HG03095 (cell line): Measurements from ENCODE around the gene PCP4.

Experiments
- ATAC-seq: cut with Tn5 transposase; IDR thresholded peaks from one replicate; pipeline ENCODE4 v1.9.1; 2021; ENCODE audit warnings: moderate library complexity; ENCODE audit not compliant: unreplicated experiment

Gene PCP4

DNA sequence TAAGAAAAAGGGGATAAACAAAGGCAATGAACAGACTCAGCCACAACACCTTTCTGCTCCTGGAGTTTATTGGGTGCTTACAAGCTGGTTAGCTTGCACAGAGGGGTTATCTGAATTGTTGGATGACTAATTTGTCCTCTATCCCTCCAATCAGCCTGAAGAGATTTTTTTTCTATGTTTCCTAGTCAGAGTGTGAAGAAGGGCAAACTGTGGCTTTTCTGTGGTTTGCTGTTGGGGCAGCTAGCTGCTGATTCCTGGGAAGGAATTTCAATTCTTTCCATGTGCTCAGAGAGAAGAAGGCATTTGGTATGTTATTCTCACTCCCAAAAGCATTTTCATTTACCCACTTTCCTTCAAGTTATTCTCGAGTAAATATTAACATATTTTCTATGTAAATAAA, 48.6 kb downstream of the PCP4 start:
- ATAC-seq: no peak

DNA sequence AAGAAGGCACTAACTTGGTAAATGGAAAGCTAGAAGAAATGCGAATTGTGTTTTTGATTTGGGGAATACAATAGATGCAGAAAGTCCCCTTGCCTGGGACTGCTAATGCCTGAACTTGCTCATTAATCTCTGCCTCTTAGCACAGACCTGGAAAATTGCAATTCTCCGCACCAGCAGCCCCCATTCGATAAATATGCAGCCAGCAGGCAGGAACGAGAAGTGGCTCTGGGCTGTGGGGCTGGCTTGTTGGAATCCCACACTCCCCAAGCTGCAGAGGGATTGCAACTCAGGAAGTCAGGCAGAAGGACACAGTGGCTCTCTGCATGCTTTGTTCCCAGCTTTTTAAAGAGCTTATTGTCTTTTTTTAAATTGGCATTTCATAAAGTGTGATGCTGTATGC, 51.3 kb downstream of the PCP4 start:
- no peak for ATAC-seq

DNA sequence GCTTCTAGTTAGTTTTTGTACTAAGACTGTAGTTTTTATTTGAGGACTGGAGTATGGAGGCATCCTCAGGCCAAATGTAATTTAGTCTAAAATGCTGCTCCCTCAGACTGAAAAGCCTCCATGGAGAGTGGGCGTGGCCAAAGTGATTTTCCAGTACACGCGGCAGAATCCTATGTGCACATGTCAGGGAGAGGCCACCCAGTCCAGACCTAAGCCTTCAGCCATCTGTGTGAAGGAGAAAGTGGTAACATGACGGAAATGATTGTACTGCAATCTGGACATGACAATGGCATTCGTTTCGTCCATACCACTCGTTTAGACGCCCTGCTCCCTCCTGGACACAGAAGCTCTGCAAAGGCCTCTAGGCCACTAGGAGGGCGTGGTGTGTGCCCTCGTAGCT, 56.2 kb downstream of the PCP4 start:
- ATAC-seq: no peak

DNA sequence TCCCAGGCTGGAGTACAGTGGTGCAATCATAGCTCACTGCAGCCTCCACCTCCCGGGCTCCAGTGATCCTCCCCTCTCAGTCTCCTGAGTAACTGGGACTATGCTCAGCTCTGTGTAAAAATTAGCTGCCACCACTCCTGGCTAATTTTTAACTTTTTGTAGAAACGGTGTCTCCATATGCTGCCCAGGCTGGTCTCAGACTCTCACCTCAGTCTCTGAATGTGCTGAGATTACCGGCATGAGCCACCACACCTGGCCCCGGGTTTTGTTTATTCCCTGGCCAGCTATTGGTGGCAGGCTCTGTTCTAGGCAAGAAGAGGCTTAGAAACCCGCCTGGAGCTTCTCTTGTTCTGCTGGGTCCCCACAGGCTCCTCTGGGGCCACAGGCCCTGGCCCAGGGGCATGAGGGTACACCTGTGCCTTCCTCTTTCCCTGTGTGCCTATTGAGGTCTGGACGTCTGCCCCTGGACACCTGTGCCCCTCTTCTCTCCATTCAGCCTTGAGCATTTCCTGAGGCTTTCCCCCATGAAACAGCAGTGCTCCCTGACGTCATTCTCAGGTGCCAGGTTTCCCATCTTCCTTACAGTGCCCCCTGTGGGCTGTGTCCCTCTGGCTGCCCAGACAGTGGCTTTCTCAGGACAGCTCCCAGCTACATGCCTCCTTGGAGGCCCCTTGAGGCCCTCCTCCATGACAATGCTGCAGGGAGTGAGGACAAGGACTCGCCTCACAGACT, 57.5 kb downstream of the PCP4 start:
- ATAC-seq: no peak

DNA sequence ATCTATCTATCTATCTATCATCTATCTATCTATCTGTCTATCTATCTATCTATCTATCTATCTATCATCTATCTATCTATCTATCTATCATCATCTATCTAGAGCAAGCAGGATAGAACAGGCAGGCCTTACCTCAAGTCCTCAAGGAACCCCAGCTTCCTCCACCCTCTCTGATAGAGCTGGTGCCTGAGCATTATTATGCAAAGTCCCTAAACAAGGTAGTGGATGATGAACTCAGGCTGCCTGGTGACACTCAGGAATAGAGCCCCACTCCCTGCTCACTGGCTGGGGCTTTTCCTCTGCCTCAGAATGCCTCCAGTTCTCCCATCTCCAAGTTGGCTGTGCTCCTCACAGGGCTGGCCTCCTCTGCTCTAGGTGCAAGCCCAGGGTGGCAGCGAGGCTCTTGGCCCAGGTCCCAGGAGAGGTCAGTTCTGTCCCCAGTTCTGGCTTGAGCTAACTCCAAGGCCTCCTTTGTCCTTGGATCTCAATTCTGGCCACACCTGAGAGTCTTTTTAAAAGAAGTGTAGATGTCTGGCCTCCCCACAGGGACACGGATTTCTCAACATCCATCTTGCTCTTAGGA, 60.2 kb downstream of the PCP4 start:
- ATAC-seq: no peak

- ATAC-seq: no peak
Measured at GRCh38 chr21:39932335-39932734, 65.1 kb downstream of the PCP4 start.

DNA sequence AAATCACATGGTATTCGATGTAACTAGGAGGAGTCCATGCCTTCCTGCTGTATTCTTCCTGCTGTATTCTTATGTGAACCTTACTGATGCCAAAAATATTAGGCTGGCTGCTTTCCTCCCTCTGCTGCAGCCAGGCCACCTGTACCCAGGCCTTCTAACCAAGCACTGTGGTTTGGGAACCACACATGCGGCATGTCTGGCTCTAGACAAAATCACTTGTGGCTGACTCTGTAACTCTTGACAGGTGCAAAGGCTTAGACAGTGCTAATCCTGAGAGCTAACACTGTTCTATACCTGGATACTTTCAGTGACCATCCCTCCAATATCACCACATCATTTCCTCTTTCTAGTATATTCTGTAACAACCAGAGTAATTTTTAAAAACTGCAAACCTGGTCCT, 67.7 kb downstream of the PCP4 start:
- ATAC-seq: no peak

GRCh38 chr21:39935716-39936115, 68.5 kb downstream of the PCP4 start:
- ATAC-seq: no peak

DNA sequence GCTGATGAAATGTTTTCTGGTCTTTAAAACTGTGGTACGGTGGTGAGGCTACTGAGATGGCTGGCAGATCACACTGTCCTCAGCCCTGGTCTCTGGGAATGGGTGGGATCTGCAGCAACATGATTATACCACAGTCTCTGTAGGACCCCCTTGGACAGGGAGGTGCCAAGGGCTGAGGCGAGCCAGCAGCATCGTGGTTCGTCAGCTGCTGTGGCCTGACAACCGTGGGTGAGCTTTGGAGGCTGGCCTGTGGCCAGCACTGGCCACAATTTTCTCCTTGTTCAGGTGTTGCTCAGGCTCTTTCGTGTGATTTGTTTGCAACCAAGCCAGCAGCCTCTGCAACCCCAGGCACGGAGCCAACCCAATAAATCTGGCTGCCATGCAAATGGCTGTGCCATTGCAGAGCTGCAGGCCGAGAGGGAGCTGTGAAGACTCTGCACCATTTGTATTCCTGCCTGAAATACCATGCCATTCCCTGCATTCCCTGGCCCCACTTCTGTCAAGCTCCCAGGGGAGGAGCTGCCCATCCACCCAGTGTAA, 70.9 kb downstream of the PCP4 start:
- no peak for ATAC-seq

DNA sequence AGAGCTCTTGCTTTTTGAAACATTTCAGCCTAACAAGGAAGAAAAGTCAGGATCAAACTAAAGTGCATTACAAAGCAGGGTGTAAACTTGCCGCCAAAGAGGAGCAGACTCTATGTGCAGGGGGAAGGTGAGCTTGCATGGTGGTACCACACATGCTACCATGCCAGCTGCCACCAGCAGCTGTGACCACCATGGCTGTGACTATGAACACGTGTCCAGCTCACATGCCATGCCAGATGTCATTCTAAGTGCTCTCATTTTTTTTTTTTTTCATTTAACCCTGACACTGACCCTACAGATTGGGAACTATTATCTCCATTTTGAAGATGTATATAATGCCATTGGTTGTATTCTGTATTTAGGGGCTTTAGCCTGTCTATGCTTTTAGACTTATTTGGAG, 79.0 kb downstream of the PCP4 start:
- no peak for ATAC-seq

DNA sequence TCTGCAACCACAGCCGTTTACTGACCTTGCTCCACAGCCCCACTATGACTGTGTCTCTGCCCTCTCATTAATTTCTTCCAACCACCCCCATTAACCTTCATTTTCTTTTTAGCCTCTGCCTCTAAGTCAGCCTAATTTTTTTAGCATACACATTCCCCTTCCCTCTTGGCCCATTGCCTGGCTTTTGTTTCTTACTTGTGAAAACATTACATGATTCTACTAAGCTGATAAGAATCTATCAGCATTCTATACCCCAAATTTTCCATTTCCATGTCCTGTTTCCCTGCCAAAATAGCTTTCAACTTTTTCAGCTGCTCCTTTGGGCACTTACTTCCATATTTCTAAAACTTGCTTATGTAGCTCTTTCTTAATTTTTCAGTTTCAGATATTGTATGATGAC, 79.8 kb downstream of the PCP4 start:
- ATAC-seq: no peak

- no peak for ATAC-seq
Measured at GRCh38 chr21:39951183-39952101, 84.2 kb downstream of the PCP4 start.

DNA sequence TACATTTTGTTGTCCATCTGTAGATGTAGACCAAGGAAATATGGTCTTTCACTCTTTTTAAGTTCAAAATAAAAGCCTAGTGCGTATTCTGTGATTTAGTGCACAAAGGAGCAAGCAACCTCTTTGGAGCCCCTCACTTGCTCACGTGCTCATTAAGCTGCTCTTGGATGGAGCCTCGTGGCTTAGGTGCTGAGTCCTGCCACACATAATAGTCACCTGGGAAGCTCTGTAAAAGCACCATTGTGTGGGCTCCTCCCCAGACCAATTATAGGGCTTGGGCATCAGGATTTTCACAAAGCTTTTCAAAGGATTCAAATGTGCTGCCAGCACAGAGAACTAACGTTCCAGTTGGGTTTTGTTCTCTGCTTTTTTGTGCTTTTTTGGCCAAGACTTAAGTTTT, 85.0 kb downstream of the PCP4 start:
- no peak for ATAC-seq

DNA sequence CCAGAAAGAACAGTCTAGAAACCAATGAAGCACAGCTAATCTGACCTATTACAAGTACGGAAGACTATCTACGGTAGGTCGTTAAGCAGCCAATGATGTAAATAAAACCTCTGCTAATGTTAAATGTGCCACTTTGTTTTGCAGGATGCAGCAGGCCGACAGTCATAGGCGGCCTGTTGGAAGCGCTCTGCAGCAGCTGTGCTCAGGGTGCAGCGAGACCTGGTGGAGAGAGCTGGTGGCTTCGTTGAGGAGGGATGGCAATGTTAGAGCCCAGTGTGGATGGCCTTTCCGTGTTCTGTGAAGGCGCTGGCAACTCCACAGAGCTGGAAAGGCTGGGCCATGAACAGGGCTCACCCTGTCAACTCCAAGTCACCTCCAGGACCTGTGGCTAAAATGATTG, 87.3 kb downstream of the PCP4 start:
- no peak for ATAC-seq

DNA sequence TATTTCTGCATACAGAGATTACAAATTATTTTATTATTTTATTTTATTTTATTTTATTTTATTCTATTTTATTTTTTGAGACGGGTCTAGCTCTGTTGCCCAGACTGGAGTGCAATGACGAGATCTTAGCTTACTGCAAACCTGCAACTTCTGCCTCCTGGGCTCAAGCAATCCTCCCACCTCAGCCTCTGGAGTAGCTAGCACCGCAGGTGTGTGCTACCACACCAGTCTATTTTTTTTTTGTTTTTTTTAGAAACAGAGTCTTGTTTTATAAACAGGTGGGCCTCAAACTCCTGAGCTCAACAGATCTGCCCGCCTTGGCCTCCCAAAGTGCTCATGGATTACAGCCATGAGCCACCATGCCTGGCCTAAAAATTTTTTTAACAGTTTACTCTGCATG, 88.1 kb downstream of the PCP4 start:
- ATAC-seq: no peak

DNA sequence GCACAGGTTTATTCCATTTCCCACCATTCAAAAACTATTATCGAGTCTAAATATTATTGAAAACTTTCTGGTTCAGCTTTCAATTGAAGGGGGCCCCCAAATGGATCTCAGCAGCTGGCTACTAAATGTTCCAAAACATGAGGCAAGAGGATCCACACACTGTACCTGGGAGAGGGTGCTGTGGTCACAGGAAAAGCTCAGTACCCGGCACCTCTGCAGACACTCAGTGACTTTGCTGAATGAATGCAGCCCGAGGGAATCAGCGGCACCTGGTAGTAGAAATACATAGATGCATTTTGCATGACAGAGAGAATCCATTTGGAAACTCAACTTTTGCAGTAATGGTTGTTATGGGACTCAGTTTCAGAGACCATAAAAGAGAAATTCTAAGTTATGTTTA, 89.3 kb downstream of the PCP4 start:
- no peak for ATAC-seq

GRCh38 chr21:39958731-39959130, 91.5 kb downstream of the PCP4 start:
- no peak for ATAC-seq

DNA sequence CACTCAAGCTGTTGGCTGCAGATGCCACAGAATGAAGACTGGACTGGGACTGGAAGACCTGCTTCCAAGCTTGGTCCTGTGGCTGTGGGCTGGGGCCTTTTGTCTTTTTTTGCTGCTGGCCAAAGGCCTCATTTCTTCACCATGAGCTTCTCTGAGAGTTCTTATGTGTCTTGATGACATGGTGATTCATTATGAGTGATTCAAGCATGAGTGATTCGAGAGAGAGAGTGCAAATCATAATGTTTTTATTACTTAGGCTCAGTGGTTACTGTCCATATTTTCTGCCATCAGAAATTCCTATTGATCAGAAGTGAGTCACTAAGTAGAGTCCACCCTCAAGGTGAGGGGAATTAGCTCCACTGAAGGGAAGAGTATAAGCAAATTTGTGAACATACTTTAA, 94.0 kb downstream of the PCP4 start:
- ATAC-seq: no peak

DNA sequence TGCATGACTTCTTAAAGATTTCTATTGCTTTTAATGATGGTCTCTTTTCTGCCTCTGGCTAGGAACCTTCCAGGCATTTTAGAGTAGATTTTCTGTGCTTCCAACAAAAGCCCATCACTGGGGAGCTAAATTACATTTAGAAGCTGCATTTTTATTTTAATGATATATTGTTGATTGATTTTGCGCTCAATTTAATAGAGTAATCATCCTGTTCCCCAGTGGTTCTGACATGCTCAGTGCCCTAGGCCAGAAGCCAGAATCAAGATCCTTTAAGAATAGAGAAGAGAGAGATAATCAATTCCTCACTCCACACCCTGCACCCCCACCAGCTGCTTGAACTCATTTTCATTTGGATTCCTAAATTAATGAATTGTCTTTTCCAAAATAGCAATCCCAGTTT, 97.8 kb downstream of the PCP4 start:
- no peak for ATAC-seq

- no peak for ATAC-seq
Measured at GRCh38 chr21:39966786-39967185, 99.5 kb downstream of the PCP4 start.

DNA sequence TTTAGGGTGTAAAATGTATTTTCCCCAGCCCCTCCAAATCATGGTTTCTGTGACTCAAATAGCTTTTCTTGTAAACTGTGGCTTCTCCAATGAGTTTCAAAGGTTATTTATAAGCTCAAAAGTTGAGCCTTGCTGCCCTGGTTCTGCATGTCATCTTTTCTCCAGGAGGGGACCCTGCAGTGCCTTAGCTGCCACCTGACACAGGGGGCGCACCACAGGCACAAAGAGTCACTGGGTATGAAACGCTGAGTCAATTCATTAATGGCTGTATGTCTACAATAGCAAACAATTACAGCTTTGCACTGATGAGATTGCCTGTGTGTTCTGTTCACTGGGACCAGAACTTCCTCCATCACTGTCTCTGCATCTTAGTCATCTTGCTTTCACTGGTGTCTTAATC, 100.8 kb downstream of the PCP4 start:
- no peak for ATAC-seq
